GM23248 (cell line): ENCODE data around the gene WRNIP1. TPM values are rescaled to one million over a fixed set of nuclear protein-coding genes. Genes with fewer than 3 reads are reported as not detected.

Experiments
- DNase-seq: peaks from one replicate; pipeline ENCODE4 v3.0.0-alpha.2; 2015
- H2AFZ ChIP-seq: fragments of 200-600 bp; sonication (generic); 2 replicates; pipeline ENCODE4 v1.6.1; 2016; ENCODE audit warnings: antibody characterized with exemption
- H3F3A ChIP-seq: fragments of 200-600 bp; sonication (generic); 2 replicates; pipeline ENCODE4 v1.6.1; 2016; ENCODE audit warnings: mild to moderate bottlenecking, antibody characterized with exemption, mixed run types; ENCODE audit not compliant: insufficient read depth
- H3K27ac ChIP-seq: fragments of 200-600 bp; sonication (generic); 2 replicates; pipeline ENCODE4 v1.5.1; 2016; ENCODE audit warnings: mild to moderate bottlenecking
- H3K27me3 ChIP-seq: fragments of 200-600 bp; sonication (generic); replicated peaks from 2 replicates; pipeline ENCODE4 v1.6.1; 2016; ENCODE audit warnings: mild to moderate bottlenecking; ENCODE audit not compliant: insufficient read depth
- H3K36me3 ChIP-seq: fragments of 200-600 bp; sonication (generic); 2 replicates; pipeline ENCODE4 v1.6.1; 2016; ENCODE audit warnings: low read depth, mild to moderate bottlenecking
- H3K4me1 ChIP-seq: fragments of 200-600 bp; sonication (generic); 2 replicates; pipeline ENCODE4 v1.6.1; 2016; ENCODE audit warnings: mild to moderate bottlenecking; ENCODE audit not compliant: insufficient read depth
- H3K4me2 ChIP-seq: fragments of 200-600 bp; sonication (generic); one replicate; pipeline ENCODE4 v1.6.1; 2016; ENCODE audit warnings: mild to moderate bottlenecking; ENCODE audit not compliant: unreplicated experiment
- H3K4me3 ChIP-seq: fragments of 200-600 bp; sonication (generic); 2 replicates; pipeline ENCODE4 v1.5.1; 2016; ENCODE audit warnings: mild to moderate bottlenecking
- H3K79me2 ChIP-seq: fragments of 200-600 bp; sonication (generic); 2 replicates; pipeline ENCODE4 v1.6.1; 2016; ENCODE audit warnings: mild to moderate bottlenecking; ENCODE audit not compliant: insufficient read depth
- H3K9ac ChIP-seq: fragments of 200-600 bp; sonication (generic); 2 replicates; pipeline ENCODE4 v1.6.1; 2016; ENCODE audit warnings: mild to moderate bottlenecking
- H3K9me2 ChIP-seq: fragments of 200-600 bp; sonication (generic); 2 replicates; pipeline ENCODE4 v1.6.1; 2016; ENCODE audit warnings: mixed run types, mild to moderate bottlenecking, moderate library complexity; ENCODE audit not compliant: insufficient read depth
- H3K9me3 ChIP-seq: fragments of 200-600 bp; sonication (generic); one replicate; pipeline ENCODE4 v1.6.1; 2017; ENCODE audit warnings: low read depth
- H4K20me1 ChIP-seq: fragments of 200-600 bp; sonication (generic); 2 replicates; pipeline ENCODE4 v1.6.0; 2016; ENCODE audit not compliant: insufficient read depth
- EZH2 ChIP-seq: fragments of 200-600 bp; sonication (generic); IDR thresholded peaks from 2 replicates; pipeline ENCODE4 v1.6.1; 2018; ENCODE audit warnings: antibody characterized with exemption, mild to moderate bottlenecking; ENCODE audit not compliant: insufficient read depth, poor library complexity, severe bottlenecking
- EZH2phosphoT487 ChIP-seq: fragments of 200-600 bp; sonication (generic); IDR thresholded peaks from 2 replicates; pipeline ENCODE4 v1.6.1; 2018; ENCODE audit warnings: antibody characterized with exemption, moderate library complexity, mild to moderate bottlenecking, low read depth; ENCODE audit not compliant: insufficient read depth
- WGBS, 2 experiments: methylation state at CpG; one replicate each; pipeline ENCODE4 v1.1.6; 2015 to 2017; ENCODE audit warnings: low lambda C conversion rate in 2 of 2, low coverage in 1 of 2; ENCODE audit errors: missing lambda C conversion rate in 2 of 2; 5-methylcytosine and 5-hydroxymethylcytosine counted together
- in situ Hi-C: fragments of 300-500 bp; cut with MboI; formaldehyde crosslinking; loops from 2 replicates; pipeline ENCODE4 v1.15.0; 2020
- polyA plus RNA-seq: library from polyadenylated mRNA; unstranded; fragments of >200 nt; fragmentation: Nextera tagmentation; extraction: Ambion mirVana; gene quantifications from 2 replicates; pipeline ENCODE4 v1.2.1, GENCODE V29; 2016
- total RNA-seq: library from RNA; depleted of rRNA; stranded (reverse); fragments of >200 nt; shearing (Covaris generic); gene quantifications from 2 replicates; pipeline ENCODE4 v1.2.3, GENCODE V29; 2014

WRNIP1 gene
- total and polyA plus RNA-seq, 2 experiments from 2014 or later, result 17.0 to 63.1 TPM

DNA sequence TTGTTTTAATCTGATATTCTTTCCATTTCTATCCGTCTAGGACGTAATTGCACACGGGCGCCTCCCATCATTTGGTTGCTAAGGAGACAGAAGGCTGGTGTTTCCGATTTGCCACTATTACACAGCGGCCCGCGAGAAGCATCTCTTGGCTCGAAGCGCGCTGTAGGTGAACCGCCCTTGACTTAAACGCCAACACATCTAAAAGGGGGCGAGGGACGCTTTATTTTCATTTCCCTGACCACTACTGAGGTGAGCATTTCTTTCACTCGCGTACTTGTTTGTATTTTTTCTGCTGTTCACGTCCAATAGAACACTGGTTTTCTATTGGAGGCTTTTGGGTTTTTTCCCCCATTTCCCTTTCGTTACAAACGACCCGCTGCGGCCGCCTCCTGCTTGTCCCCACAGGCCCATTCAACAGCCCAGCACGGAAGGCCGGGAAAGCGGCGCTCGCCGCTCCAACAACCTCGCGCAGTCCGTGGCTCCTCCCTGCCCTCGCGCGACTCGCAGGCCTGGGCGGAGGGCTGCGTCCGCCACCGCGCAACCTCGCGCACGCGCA, 505 bp upstream of the WRNIP1 start:
- peak; percentile 92 for DNase-seq
- H3K27ac ChIP-seq, result peak overlapping the region; percentile 97
- in situ Hi-C loops, result no loop called here
- H3K9me3 ChIP-seq, result no peaks in the 10 kb centered on the region
- H3K4me3 ChIP-seq, result peak overlapping the region; percentile 76
- peaks cover 27% of the 10 kb centered on the region for H3K4me1 ChIP-seq
- TF ChIP-seq EZH2, result no peak
- no peak for TF ChIP-seq EZH2phosphoT487
- H3K4me2 ChIP-seq, result peak overlapping the region; percentile 83
- peak overlapping the region; percentile 94 for H3K9ac ChIP-seq
- H4K20me1 ChIP-seq, result no peaks in the 10 kb centered on the region; the same call in 1 of the 2 replicates
- peaks cover 39% of the 10 kb centered on the region for H3K79me2 ChIP-seq
- H2AFZ ChIP-seq, result peak overlapping the region; percentile 92
- no peaks in the 10 kb centered on the region for H3K9me2 ChIP-seq
- H3K36me3 ChIP-seq, result 0 out of 2 replicates have a peak, but pooled peaks cover 9% of the 10 kb centered on the region
- 1 to 2% methylated on average over 32 to 40 of the region's 45 CpGs for WGBS, 2 experiments
- H3K27me3 ChIP-seq, result no peaks in the 10 kb centered on the region
- H3F3A ChIP-seq, result peaks cover 22% of the 10 kb centered on the region

DNA sequence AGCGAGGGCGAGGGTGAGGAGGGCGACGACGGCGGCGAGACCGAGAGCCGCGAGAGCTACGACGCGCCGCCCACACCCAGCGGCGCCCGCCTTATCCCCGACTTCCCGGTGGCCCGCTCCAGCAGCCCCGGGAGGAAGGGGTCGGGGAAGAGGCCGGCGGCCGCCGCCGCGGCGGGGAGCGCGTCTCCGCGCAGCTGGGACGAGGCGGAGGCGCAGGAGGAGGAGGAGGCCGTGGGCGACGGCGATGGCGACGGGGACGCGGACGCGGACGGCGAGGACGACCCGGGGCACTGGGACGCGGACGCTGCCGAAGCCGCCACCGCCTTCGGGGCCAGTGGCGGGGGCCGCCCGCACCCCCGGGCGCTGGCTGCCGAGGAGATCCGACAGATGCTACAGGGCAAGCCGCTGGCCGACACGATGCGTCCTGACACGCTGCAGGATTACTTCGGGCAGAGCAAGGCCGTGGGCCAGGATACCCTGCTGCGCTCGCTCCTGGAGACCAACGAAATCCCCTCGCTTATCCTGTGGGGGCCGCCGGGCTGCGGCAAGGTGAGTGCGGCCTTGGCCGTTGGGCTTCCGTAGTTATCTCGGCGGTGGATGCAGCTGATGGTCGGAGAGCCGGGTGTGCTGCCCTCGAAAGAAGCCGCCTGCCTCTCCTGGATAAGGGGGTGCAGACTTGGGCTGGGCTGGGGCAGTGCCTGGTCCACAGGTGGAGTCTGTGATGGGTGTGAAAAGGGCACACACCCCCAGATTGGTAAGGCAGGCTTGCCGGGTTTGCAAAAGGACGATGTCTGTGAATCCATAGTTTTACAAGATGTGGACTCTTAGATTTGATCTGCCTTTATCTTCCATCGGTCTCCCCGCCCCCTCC, 938 bp downstream of the WRNIP1 start:
- Histone ChIP-seq H3K4me3 (peak overlapping the region; percentile 92), H3F3A (peaks cover 22% of the 10 kb centered on the region), H3K36me3 (peaks cover 9% of the 10 kb centered on the region; the same call in 1 of the 2 replicates), H3K4me1 (peaks cover 28% of the 10 kb centered on the region), H3K9me3 (no peaks in the 10 kb centered on the region), H3K79me2 (peaks cover 53% of the 10 kb centered on the region), H3K9me2 (no peaks in the 10 kb centered on the region), H3K27me3 (no peaks in the 10 kb centered on the region), H2AFZ (peak overlapping the region; percentile 83), H3K4me2 (peak overlapping the region; percentile 86), H4K20me1 (no peaks in the 10 kb centered on the region; the same call in 1 of the 2 replicates), H3K27ac (peak overlapping the region; percentile 73), H3K9ac (peak overlapping the region; percentile 87)
- DNase-seq, result peak; percentile 74
- WGBS, 2 experiments, result 1 to 2% methylated on average over 68 to 74 of the region's 91 CpGs
- in situ Hi-C loops, result no loop called here
- TF ChIP-seq EZH2phosphoT487, result no peak
- no peak for TF ChIP-seq EZH2

DNA sequence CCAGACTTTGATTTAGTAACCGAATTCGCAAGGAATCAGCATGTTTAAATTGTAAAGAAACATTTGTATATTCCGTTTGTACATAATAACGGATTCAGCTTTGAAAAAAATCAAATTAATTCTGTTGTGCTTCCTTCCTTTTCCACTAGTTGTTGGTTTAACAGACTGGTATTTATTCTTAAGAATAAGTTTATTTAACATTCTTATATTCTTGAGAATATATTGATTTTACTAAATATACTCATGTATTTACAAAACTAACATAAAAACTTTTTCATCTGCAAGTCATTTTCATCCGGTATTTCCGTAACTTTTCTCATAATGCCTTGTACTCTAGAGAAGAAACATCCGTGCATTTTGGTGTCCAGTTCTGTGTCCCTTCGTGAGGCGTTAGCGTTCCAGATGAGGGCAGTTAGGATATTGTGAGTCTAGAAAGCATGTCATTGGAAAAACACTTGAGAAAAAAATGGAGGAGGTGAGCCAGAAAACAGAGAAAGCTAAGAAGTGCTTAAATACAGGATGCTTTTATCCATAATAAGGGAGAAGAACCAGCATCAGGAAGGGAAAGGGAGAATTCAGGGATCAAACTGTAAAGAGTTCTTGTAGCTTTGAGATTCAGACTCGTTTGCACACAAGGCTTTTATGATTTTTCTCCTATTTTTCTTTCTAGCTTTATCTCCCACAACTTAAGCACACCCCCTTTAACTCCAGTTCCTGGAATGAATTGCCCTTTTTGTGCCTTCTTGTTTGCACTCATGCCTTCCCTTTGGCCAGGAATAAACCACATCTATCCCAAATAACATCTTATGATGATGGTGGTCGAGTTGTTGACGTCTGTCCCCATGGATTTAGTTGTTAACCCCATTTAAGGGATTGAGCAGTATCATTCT, 1.8 kb downstream of the WRNIP1 start:
- in situ Hi-C loops, result no loop called here
- Histone ChIP-seq H3K4me3 (peak overlapping the region; percentile 92), H3K36me3 (peaks cover 12% of the 10 kb centered on the region; the same call in 1 of the 2 replicates), H3K9me2 (no peaks in the 10 kb centered on the region), H3K4me2 (peak overlapping the region; percentile 86), H4K20me1 (no peaks in the 10 kb centered on the region; the same call in 1 of the 2 replicates), H3K27ac (peak overlapping the region; percentile 73), H3F3A (peaks cover 22% of the 10 kb centered on the region), H2AFZ (peak overlapping the region; percentile 83), H3K79me2 (peaks cover 62% of the 10 kb centered on the region), H3K9ac (peak overlapping the region; percentile 87), H3K4me1 (peaks cover 28% of the 10 kb centered on the region), H3K27me3 (no peaks in the 10 kb centered on the region), H3K9me3 (no peaks in the 10 kb centered on the region)
- DNase-seq, result peak; percentile 68
- TF ChIP-seq EZH2, result no peak
- 5 to 6% methylated on average over 13 of the region's 13 CpGs for WGBS, 2 experiments
